ENCODE data around the gene GATA2. TPM values are rescaled to one million over a fixed set of nuclear protein-coding genes. Genes with fewer than 3 reads are reported as not detected.

Gene GATA2
- total and polyA plus RNA-seq, 2 of the 8 experiments (the other 6 are each of a cell fraction or from before 2014, with no cell fraction given): 0.03 to 0.30 TPM

DNA sequence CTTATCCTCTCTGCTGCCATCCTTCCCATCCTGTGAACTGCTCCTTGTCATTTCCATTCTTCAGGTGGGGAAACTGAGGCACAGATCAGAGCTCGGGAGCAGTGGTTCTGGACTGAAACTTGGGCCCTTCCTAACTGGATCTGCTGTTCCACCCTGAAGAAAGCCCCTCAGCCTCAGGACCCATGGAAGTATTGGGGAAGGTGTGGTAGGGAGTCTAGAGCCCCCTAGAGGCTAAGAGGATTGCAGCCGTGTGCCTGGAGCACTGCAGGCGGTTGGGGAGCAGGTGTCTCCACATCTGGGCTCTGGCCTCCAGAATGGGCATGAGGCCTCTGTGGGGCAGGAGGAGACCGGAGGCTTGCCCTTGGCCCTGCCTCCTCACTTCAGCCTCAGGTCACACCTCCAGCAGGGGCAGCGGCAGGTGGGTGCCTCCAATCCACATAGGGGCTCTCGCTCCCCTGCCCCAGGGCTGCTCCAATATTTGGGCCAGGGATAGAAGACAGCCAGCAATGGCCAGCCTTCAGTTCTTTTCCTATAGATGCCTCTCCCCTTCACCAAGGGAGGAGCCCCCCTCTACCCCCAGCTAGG, 54.4 kb downstream of the GATA2 start (continued):
- TF ChIP-seq, protein P1, sequence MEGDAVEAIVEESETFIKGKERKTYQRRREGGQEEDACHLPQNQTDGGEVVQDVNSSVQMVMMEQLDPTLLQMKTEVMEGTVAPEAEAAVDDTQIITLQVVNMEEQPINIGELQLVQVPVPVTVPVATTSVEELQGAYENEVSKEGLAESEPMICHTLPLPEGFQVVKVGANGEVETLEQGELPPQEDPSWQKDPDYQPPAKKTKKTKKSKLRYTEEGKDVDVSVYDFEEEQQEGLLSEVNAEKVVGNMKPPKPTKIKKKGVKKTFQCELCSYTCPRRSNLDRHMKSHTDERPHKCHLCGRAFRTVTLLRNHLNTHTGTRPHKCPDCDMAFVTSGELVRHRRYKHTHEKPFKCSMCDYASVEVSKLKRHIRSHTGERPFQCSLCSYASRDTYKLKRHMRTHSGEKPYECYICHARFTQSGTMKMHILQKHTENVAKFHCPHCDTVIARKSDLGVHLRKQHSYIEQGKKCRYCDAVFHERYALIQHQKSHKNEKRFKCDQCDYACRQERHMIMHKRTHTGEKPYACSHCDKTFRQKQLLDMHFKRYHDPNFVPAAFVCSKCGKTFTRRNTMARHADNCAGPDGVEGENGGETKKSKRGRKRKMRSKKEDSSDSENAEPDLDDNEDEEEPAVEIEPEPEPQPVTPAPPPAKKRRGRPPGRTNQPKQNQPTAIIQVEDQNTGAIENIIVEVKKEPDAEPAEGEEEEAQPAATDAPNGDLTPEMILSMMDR (IDR thresholded peaks at IDR 0.05; ENCODE audit: control extremely low read depth in 1 of 3, insufficient read depth in 1 of 3, low read depth in 1 of 3, low read length in 3 of 3): peak in 2 of 3 experiments; percentile 86 to 95; a peak in 3 of 4 replicates
- no peak for TF ChIP-seq FOSL1 (IDR thresholded peaks at IDR 0.05; ENCODE audit: insufficient read depth, low read depth, low read length)
- no peak for TF ChIP-seq JUND (IDR thresholded peaks at IDR 0.05; ENCODE audit: low read length)
- no peak for TF ChIP-seq TBP (IDR thresholded peaks at IDR 0.05; ENCODE audit: low read depth, low read length)
- TF ChIP-seq KDM5A (IDR thresholded peaks at IDR 0.05; ENCODE audit: low read length): no peak
- TF ChIP-seq CEBPB (IDR thresholded peaks at IDR 0.05; ENCODE audit: low read depth, low read length): no peak
- 0 out of 2 replicates have a peak, but pooled peaks have one; percentile 17 for TF ChIP-seq YY1 (IDR thresholded peaks at IDR 0.05; ENCODE audit: low read depth, low read length)
- no peak for TF ChIP-seq HDAC6 (IDR thresholded peaks at IDR 0.05; ENCODE audit: low read depth, low read length)
- TF ChIP-seq, protein P2, sequence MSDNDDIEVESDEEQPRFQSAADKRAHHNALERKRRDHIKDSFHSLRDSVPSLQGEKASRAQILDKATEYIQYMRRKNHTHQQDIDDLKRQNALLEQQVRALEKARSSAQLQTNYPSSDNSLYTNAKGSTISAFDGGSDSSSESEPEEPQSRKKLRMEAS (IDR thresholded peaks at IDR 0.05): peak; percentile 51; the same call in 1 of the 2 replicates
- TF ChIP-seq CHD1 (IDR thresholded peaks at IDR 0.05; ENCODE audit: low read depth, low read length): no peak
- TF ChIP-seq EZH2 (IDR thresholded peaks at IDR 0.05; ENCODE audit: low read depth, low read length, severe bottlenecking): no peak
- no peak for TF ChIP-seq RNF2 (IDR thresholded peaks at IDR 0.05; ENCODE audit: borderline replicate concordance, low read depth, low read length, missing control alignments, poor library complexity, severe bottlenecking)
